Hepatic stellate cell (primary cell): ENCODE data around the gene PTPN4.
A peak's percentile ranks its signal among the peaks of the same experiment; 100 is the strongest.
"Not testable (repeated sequence)": the region's sequence is repeated elsewhere in the genome, so short reads cannot be mapped to it uniquely, and the experiment has no call there.

Source experiments
- DNase-seq: peaks from one replicate; pipeline ENCODE4 v3.0.0; 2011; ENCODE audit warnings: low spot score

Gene PTPN4

GRCh38 chr2:119940856-119941255 is 181.1 kb downstream of the PTPN4 start:
- DNase-seq = no peak

- DNase-seq = no peak
Observed at GRCh38 chr2:119941388-119941787, 181.7 kb downstream of the PTPN4 start.

- no peak for DNase-seq
Observed at GRCh38 chr2:119941981-119942513, 182.3 kb downstream of the PTPN4 start.

DNA sequence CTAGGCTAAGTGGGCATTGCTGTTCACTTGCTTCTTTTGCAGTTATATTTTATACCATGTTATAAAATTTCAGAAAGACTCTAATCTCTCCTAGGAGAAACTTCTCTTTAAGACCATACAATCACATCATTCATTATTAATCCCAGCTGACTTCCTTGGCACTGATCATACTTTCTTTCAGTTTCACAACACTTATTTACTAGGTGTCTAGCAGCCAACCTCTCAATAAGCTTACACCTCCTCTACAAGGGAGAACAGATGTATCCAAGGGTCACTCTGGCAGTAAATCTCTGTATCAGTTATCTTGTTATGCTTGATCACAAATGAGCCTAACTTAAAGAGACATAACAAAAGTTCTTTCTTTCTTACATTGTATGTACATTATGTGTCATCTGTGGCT is 183.3 kb downstream of the PTPN4 start:
- no peak for DNase-seq

DNA sequence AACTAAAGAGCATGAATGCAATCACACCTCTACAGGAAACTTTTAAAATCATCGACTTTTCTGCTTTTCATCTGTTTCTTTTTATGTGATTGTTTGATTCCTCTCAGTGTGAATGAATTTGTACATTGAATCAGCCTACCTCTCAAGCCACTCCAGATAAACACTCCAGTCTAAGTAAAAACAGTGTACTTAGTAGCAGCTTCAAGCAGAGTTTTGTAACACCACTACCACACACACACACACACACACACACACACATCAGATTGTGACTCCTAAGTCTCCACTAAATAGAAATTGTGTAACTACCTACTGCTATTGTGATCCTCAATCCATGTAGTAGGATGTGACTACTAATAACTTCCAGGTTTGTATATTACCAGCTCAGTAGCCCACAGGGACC is 187.8 kb downstream of the PTPN4 start:
- no peak for DNase-seq

- no peak for DNase-seq
Observed at GRCh38 chr2:119950966-119951365, 191.2 kb downstream of the PTPN4 start.

DNA sequence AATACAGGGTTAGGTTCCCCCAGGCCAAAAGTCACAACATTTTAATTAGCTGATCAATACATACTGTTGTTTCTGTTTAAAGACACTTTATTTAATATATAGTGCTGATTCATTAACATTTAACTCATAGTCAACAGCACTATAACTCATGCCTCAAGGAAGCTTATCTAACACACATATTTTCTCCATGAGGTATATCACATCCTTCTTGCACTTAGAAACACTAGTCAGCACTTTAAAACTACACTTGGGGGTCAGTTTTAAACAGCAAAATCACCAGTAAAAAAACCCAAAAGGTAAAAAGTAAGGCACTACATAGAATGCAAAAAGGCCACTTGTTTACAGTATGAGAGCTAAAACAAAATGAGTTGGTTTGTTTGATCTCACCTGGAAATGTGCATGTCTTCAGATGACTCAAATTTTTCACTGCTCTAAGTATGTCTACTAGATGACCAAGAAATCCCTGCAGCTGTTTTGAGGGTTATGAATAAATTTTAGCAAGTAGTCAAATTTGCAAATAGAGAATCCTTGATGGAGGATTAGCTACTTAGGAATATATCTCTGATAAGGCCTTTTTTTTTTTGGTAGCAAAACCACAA is 199.0 kb downstream of the PTPN4 start:
- no peak for DNase-seq

GRCh38 chr2:119960821-119961220 is 201.1 kb downstream of the PTPN4 start:
- no peak for DNase-seq

- DNase-seq = no peak
Observed at GRCh38 chr2:119981896-119982295, 222.2 kb downstream of the PTPN4 start.

DNA sequence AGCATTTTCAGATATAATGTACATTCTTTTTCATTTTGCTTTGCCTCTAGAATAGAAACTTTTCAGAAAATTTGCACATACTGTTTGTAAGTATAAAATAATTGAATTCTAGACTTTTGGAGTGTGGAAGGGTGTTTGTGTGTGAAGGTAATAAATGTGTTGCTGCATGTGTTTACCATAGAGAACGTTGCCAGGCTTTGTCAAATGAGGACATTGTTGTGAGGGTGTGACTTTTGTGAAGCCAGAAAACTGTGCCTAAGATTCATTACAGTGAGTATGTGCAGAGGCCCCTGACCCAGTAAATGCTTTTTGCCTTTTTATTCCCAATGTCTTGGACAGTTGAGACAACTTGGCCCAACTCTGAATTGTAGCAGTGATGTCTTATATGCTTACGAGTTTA is 222.8 kb downstream of the PTPN4 start:
- no peak for DNase-seq

DNA sequence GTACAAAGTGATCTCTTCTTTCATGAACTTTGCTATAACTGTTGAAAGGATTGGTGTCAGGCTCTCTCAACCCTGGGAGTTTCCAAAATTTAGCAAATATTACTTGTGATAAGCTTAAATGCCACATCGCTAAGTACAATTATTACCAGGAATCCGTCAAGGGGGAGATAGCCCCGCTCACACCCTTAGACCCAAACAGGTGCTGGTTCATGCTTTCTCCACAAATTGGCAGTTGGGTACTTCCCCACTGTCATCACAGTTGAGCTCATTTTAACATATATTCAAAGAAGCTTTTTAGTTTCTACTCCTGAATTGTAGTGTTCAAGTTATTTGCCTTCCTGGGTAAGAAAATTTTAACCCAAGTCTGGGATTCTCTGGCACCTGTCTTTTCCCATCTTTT is 223.4 kb downstream of the PTPN4 start:
- DNase-seq = no peak

DNA sequence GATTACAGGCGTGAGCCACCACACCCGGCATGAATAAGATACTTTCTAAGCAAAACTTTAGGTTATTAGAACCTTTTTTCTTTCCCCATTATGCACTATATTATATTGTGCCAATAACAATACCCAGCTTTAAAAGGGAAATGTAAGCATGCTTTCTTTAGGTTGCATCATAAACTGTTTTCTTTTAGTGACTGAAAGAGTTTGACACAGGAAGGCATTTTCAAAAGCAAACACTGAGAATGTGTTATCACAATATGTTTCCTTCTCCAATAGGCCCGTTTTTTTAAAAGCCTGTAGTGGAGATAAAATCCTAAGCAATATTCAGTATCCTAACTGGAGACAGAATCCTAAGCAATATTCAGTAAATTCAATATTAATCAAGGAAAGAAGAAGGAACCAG is 236.4 kb downstream of the PTPN4 start:
- DNase-seq = no peak

GRCh38 chr2:119996896-119997891 is 237.5 kb downstream of the PTPN4 start:
- DNase-seq = not testable (repeated sequence)

- DNase-seq = no peak
Observed at GRCh38 chr2:120001471-120001870, 241.7 kb downstream of the PTPN4 start.

DNA sequence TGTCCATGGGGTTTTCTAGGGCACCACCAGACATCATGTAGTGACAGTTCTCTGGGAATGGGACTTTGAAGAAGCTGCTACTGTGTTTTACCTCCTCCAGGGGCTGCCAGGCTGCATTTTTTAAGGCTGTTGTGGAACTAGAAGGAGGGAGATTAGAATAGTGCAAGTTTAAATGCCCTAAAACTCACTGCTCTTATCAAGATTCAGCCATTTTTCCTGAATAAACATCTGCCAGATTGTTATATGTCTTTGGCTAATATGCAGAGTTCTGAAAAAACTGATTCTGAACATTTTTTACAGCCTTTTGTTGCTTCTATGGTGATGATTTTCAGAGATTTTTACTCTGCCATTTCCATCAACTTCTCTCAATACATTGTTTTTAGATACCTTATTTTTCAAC is 244.5 kb downstream of the PTPN4 start:
- no peak for DNase-seq

DNA sequence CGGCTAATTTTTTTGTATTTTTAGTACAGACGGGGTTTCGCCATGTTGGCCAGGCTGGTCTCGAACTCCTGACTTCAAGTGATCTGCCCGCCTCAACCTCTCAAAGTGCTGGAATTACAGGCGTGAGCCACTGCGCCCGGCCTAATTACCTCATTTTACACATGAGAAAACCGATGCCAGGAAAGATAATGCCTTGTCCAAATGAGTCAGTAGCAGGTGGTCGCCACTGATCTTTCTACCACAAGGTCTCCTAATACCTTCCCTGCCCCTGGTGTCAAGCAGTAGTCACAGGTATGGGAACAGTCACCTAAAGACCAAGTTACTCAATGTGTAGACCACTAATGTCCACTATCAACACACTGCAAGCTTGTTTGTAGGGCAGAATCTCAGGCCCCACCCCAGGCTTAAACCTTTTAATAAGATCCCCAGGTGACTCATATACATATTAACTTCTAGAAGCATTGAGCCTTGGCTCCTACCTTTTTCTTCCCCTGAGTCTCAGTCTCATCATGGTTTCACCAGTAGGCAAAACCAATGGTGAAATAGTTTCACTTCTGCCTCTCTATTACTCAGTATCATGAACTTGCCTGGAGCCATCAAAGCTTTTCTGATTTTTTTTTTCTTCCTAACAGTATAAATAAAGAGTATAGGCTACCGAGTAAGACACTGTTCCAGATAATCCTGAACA is 246.3 kb downstream of the PTPN4 start:
- no peak for DNase-seq

DNA sequence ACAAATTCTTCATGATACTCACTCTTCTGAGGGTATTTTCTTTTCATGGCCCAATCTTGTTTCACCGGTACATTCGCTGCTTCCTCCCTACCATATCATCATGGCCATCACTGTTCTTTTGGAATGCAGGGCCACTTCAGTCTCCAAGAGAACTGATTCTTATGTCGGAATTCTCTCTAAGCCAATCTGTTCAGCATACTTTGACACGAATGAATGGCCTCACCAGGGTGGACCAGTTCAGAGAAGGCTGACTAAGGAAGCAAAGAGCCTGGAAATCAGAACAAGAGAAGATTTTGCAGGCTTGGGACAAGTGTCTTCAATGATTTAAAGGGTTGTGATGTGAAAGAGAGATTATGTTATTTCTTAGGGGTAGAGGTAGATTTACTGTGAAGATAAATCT is 248.1 kb downstream of the PTPN4 start:
- DNase-seq = no peak

- no peak for DNase-seq
Observed at GRCh38 chr2:120012363-120012762, 252.6 kb downstream of the PTPN4 start.

GRCh38 chr2:120012771-120013596 is 253.3 kb downstream of the PTPN4 start, which contains the start of gene EPB41L5:
TSS of gene EPB41L5 (plus strand) at chr2:120013077. CDS start at chr2:120019085, 6,008 bp downstream.
- peak; percentile 89 for DNase-seq

DNA sequence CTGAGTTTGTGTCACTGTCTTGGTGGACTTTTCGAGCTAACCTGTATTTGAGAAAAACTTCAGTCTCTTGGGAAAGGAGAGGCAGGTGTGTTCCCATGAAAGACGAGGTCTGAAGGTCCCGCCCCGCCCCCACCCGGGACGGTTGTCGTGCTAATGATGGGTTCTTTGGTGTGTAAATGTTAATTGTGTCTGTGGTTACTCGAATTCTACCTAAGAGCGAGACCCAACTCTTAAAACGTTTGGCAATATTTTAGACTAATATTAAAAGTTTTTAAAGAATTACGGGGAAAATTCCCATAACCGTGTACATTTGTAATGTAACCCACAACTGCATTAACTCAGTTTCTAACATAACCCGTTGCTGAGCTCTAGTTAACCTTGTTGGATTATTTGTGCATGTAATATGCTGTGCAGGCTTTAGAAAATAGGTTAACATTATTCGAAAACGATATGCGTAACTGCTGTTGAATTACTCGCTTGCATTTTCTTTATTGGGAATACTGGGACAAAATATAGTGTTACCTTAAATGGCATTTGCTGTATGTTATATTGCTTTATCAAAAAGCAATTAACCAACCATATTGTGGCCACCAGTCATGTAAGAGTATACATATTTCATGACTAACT is 254.0 kb downstream of the PTPN4 start:
- no peak for DNase-seq
